ENCODE results near the gene CCDC73.
A peak's percentile ranks its signal among the peaks of the same experiment; 100 is the strongest.
"Not testable (repeated sequence)": the region's sequence is repeated elsewhere in the genome, so short reads cannot be mapped to it uniquely, and the experiment has no call there.

CCDC73 gene

DNA sequence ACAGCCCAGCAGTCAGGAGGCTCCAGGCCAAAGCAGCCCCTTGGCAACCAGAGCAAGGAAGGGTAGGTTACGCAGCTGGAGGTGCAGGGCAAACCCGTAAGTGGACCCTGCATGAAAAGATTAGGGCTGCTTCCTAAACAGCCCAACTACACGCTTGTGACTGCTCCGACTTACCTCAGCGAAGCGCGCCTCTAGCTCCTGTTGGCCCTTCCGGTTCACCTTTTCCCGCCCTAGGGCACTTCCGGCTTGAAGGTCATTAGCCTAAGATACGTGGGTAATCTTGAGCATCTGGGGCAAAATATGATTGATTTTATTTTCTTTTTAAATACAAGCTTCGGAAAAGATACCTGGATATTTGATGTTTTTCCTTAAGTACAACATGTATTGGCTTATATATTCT, at the start of gene CCDC73:
Gene CCDC73 (minus strand): TSS at position 224 of the 400 bp plus-strand sequence. CDS start 34,419 bp downstream, outside the sequence.
- no peak for DNase-seq (ENCODE audit: low read depth in 2 of 2)

DNA sequence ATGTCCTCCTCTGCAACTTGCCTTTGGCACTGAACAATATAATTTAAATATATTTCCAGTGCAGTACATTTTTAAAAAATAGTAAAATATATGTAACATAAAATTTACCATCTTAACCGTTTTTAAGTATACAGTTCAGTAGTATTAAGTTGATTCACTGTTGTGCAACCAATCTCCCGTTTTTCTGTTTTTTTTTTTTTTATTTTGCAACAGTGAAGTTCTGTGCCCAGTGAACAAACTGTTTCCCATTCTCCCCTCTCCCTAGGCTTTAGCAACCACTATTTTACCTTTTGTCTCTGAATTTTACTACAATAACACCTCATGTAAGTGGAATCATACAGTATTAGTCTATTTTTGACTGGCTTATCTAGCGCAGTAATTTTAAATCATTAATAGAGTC, 49.1 kb upstream of the CCDC73 start:
- DNase-seq (ENCODE audit: low read depth in 2 of 2), result no peak

DNA sequence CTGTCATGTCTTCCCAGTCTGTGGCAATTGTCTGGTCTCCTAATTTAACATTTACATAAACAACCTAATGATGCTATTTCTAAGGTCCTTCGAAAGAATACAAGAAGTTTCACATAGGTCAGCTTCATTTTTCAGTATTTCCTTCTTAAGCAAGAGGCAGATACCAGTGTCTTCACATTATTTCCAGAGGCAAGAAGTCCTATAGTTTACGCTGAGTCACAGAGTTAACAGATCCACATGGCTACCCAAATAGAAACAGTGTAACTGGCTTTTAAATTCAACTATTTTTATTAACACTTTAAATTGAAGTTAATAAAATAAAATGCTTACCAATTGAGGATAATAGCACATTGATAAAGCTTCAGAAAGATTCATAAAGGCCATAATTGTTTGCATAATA, 46.1 kb upstream of the CCDC73 start:
- no peak for DNase-seq (ENCODE audit: low read depth in 2 of 2)

DNA sequence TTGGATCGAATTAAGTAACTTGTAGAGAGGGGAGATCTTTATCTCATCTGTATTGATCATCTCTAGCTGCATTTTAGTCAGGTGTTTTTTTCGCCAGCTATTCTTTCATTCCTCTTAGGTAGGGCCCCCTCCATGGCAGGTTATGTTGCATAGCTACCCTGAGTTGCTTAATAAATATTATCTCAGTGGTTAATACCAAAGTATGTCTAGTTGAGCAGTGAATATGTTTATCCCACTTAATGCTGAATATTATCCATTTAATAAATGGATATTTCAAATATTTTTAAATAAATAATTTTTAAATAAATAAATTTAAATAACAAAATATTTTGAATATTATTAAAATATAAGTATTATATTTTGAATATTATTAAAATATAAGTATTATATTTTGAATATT, 44.8 kb upstream of the CCDC73 start:
- no peak for DNase-seq (ENCODE audit: low read depth in 2 of 2)

DNA sequence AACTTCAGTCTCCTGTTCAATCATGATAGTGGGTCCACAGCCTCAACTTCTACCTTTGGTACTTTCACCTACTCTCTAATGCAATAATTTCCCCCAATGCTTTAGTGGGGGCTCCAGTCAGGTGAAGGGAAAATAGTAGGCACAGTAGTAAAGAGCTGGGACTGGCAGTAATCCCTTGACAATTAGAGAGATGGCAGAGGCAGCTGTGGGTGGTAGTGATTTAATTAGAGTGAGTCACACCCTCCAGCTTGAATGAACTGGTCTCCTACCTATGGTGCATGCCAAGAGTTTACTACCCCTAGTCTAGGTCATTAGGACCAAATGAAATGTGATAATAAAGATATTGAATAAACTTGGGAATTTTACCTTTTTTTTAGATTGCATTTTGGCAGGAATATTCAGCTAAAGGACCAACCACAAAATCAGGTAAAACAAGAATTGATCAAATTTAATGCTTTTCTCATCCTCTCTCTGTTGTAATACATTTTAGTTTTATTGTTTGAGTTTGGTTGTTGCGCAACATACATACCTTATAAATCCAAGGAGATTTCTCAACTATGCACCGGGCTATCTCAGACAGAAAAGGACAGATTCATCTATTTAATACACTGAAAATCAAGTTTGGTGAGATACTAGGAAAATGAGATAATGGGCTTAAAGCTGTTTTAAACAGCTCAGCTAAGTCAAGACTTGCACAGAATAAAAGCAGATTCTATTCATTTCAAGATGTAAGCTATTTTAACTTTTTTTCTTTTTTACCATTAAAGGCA, 44.2 kb upstream of the CCDC73 start:
- no peak for DNase-seq (ENCODE audit: low read depth in 2 of 2)

DNA sequence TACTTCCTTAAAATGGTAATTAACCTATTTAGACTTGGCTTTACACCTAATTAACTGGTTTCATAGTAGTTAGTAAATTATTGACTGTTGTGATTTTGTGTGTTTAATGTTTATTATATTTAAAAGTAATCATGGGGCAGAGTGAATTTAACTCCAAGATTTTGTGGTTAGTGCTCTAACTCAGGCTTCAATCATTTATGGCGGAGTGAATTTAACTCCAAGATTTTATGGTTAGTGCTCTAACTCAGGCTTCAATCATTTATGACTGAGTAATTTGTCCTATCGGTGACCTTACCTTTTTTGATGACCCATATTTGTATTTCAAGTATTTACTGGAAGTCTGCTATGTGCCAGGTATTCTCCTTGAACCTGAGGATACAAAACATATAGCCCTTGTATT, 42.5 kb upstream of the CCDC73 start:
- DNase-seq (ENCODE audit: low read depth in 2 of 2), result no peak

DNA sequence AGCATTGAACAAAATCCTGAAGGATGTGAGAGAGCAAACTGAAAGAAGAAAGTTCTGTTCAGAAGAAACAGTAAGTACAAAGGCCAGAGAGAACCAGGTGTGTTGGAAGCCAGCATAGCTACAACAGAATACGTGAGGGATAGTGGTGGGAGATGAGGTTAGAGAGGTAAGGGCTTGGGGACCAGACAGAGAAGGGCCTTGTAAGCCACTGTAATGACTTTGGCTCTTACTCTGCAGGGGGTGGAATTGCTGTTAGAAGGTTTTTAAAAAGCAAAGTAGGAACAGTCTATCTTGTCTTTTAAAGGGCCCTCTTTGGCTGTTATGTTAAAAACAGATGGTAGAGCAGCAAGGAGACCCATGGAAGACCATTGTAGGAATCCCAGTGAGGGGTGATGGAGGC, 39.5 kb upstream of the CCDC73 start:
- no peak for DNase-seq (ENCODE audit: low read depth in 2 of 2)

DNA sequence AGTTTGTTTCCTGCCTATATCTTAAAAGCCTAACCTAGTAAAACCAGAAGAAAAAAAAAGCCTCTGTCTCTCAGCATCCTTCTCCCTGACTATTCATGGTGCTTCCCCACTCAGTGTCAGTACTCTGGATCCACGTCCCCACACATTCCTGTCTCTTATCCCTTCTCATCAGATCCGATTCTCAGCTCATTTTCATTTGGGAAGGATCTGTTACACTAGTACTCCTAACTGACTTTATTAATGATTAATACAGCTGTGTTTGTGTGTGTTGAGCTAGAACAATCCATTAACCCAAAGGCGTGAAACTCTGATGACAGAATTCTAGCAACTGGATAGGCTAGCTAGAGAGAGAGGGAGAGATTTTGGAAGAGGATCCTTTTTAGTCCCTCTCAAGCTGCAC, 36.8 kb upstream of the CCDC73 start:
- no peak for DNase-seq (ENCODE audit: low read depth in 2 of 2)

DNA sequence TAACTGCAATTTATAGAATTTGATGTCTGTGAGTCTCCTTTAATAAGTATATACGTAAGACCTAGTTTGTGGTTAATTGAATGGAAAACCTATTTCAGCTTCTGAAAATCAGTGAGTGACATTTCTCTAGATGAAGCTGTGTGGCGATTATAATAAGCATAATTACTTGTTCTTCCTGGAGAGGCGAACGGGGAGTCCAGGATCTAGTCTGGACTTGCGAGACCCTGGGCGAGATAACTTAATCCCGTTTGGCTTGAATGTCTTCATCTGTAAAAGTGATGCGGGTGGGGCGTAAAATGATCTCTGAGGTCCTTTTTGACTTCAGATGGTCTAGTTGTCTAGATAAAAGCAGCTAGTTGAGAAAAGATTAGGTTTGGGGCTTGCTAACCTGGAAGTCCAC, 36.3 kb upstream of the CCDC73 start:
- DNase-seq (ENCODE audit: low read depth in 2 of 2), result no peak

DNA sequence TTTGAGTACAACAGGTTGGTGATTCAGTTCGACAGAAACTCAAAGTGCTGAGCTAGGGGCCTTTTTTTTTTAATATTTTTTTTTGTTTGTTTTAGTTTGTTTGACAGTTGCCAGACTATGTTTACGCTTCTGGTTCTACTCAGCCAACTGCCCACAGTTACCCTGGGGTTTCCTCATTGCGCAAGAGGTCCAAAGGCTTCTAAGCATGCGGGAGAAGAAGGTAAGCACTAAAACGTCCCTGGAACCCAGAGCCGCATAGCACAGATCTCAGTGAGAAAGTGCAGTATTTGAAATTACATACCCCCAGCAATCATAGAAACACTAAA, 35.9 kb upstream of the CCDC73 start:
- DNase-seq (ENCODE audit: low read depth in 2 of 2), result no peak

DNA sequence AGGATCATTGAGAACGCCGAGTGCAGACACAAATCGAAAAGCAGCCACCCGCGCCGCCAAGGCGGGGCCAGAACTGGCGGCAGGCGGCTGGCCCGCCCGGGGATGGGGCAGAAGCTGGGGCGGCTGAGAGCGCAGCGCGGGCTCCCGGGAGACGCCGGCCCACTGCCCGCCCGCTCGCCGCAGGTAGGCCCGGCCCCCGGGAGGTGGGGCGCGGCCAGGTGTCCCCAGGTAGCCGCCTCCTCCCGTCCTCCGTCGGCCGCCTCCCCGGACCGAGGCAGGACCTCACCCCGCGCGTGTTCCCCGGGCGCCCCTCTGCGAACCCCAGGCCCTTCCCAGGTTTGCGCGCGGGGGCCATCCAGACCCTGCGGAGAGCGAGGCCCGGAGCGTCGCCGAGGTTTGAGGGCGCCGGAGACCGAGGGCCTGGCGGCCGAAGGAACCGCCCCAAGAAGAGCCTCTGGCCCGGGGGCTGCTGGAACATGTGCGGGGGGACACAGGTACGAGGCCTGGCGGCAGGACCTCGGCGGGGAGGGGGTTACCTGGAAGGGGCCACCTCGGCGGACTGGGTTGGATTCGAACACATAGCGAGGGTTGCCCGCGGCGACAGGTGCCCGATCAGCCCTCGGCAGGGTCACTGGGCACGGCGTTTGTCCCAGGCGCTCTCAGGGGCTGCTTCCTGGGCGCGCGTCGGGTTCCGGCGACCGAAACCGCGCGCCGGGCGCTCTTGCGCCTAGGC, 35.4 kb upstream of the CCDC73 start, which contains the start of gene PRRG4:
Gene PRRG4 (plus strand): TSS at position 248 of the 733 bp plus-strand sequence. CDS start 603 bp downstream, outside the sequence.
- peak; percentile 28 for DNase-seq (ENCODE audit: low read depth in 2 of 2)

DNA sequence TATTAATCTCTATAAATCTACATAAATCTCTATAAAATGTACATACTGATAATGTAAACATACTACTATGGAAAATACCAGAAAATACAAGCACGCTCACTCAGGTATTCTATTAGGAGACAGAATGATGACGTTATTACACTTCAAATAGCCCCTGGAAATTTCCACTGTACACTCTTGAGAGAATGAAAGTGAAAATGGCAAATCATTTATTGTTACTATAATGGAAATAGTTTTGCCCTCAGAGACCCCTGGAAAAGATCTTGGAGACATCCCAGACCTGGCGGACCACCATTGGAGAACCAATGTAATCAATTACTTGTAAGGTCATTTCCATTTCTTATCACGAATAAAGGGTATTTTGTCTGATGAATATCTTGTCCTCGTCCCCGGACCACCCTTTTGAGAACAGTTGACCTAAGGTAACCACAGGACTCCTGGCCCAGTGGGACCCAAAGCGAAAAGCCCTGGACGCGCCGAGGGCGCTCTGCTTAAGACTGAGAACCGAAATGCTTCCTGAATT, 34.8 kb upstream of the CCDC73 start:
- DNase-seq (ENCODE audit: low read depth in 2 of 2), result no peak

DNA sequence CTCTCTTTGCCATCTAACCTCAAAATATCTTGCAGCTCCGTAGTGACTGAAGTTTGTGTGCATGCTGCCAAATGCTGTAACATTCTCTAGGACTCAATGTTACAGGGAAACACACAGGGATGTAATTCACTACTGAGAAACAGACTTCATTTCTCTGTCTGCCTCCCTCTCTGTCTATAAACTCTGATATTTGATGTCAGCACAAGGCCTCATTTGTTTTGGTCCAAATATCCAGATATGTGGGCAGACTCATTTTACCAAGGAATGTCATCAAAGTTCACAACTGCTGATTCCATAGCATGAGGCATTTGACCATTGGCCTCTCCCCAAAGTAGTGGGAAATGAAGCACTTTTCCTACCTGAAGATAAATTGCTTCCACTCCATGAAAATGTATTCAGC, 32.8 kb upstream of the CCDC73 start:
- no peak for DNase-seq (ENCODE audit: low read depth in 2 of 2)

DNA sequence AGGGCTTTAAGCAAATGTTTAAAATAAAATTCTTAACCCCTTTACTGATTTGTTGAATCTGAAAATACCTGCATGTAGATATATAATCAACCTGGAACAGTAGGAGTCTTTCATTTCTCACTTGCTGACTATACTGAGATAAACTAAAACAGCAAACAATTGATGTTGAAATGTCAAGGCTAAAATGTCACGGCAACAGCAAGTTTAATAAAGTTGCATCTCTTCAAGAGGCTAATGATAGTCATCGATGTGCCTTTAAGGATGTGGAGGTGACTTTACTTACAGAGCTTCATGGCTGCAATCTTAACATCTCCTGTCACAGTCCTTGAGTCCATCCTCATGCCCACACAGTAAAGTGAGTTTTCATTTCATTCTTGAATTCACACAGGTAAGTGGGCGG, 31.7 kb upstream of the CCDC73 start:
- DNase-seq (ENCODE audit: low read depth in 2 of 2), result no peak

DNA sequence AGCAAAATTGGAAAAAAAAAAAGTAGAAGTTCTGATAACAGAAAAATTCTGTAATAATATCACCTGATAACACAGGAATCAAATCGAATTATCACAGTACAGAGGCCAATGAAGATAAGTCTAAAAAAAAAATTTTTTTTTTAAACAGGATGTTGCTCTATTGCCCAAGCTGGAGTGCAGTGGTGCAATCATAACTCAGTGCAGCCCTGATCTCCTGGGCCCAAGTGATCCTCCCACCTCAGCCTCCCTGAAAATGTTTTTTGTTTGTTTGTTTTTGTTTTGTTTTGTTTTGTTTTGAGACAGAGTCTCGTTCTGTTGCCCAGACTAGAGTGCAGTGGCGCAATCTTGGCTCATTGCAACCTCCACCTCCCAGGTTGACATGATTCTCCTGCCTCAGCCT, 29.2 kb upstream of the CCDC73 start:
- not testable (repeated sequence) for DNase-seq (ENCODE audit: low read depth in 2 of 2)

DNA sequence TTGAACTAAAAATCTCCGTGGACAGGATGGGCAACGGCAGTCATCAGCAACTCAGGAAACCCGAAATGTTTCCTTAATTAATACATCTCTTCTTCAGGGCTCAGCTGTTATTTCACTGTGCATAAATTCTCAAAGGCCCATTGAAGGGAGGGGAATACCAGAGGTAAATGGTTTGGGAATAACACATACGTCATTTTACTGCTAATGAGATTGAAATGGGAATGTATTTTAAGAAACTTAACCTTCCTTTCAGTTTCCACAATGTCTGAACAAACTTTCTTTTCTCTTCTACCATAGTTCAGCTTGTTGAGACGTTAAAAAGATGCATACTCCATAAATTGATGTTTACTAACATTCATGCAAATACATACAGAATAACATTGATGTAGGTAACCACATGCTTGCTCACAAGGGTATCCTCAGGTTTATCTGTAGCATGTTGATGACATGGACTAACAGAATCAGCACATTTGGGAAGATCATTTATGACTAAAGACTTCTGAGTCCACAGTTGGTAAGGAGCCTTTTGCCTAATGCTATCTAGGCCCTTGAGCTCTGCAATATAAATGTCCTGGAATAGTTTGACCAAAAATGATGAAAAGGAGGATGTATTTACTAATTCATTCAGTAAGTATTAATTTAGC, 27.6 kb upstream of the CCDC73 start:
- DNase-seq (ENCODE audit: low read depth in 2 of 2), result no peak

DNA sequence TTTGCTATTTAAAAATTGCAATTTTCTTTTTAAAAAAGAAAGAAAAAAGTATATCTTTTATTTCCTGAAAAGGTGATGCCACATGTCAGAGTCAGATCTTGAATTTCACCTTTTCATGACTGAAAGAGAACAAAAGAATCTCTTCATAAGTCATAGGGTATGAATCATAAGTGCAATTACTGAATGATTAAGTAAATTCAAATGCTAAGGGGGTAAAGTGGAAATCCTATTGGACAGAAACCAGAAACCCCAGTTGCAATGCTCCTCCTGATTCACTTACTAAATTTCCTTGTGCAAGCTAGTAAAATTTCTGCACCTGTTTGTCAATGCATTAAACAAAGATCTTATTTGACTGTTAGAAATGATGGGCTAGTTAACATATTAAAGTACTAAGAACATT, 27.1 kb upstream of the CCDC73 start:
- DNase-seq (ENCODE audit: low read depth in 2 of 2), result no peak

DNA sequence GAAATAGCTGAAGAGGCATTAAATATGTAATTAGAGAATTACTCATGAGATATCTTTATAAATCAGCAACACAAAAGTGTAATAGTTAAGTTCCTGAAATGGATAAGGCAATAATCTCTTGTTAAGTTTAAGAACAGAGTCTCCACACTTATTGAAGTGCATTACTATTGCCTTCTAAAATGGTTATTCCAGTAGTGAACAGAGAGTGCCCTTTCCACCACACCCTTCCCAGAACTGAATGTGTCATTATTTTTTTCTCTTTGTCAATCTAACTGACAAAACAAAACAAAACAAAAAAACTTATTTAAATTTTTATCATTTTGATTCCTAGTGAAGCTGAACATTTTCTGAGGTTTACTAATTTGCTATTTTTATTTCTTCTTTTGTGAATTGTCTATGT, 26.0 kb upstream of the CCDC73 start:
- DNase-seq (ENCODE audit: low read depth in 2 of 2), result no peak

DNA sequence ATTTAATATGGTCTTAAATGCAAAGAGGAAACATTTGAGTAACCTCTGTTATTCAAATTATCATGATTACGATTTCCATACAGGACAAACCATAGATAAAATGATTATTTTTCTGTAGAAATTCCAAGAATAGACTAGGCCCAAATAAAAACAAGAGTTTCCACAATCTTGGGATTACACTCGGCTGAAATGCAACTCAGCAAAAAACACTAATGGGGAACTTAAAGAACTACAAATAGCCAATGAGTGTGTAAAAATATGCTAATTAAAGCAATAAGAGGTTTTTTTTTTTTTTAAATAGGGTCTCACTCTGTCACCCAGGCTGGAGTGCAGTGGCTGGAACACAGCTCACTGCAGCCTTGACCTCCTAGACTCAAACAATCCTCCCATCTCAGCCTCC, 24.7 kb upstream of the CCDC73 start:
- DNase-seq (ENCODE audit: low read depth in 2 of 2), result no peak

DNA sequence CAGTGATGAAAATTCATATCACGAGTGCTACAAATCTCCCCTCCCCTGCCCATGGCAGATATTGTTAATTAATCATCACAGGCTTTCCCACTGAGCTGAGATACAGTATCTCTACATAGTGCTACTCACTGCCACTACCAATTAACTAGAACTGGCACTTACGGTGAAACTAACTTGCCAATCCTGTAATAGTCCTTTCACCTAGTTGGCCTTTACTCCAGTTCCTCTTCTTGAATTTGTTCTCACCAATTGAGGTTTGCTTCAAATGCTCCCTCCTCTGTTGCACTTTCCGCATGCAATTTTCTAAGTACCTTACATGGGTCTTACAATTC, 23.4 kb upstream of the CCDC73 start:
- DNase-seq (ENCODE audit: low read depth in 2 of 2), result no peak

DNA sequence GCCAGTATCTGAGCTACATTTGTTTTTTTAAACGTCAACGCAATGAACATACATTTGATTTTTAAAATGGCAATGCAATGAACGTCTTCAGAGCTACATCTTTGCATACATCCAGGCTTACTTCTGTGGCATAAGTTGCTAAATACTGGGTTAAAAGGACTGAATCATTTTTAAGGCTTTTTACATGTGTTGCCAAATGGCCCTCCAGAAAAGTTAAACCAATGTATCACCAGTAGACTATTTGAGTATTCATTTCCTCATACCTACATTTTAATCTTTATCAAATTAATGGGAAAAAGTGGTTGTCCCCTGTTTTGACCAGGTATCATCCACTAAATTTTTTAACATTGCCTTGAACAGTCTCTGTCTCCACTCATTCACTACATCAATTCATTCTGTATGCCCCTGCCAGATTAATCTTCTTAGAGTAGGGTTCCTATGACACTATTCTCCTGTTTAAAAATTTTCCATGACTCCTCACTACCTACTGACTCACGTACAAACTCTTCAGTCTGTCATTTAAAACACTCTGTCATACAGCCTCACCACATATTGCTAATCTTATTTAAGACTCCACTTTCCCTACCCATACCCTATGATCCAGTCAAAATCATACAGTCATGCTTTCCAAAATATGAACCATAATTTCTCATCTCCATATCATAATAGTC, 22.9 kb upstream of the CCDC73 start:
- DNase-seq (ENCODE audit: low read depth in 2 of 2), result no peak

DNA sequence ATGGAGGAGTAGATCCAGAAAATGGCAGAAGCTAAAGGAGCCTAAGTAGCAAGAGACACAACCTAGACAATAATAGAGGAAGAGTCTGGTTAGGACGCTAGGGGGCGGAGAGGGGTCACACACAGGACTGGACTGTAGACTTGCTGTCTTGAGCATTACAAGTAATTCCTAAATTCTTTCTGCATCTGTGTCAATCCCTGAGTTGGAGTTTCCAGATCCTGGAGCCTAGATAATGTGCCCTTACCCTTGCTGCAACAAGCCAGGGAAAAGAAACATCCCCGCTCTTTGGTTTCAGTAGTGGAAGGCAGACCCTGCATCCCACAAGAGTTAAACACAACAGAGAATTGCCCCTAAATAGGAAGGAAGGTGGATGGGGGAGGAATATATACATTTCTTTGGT, 14.9 kb upstream of the CCDC73 start:
- peak; percentile 19 to 26 for DNase-seq (ENCODE audit: low read depth in 2 of 2)

Data from stimulated activated CD8-positive, alpha-beta memory T cell treated with anti-CD3 and anti-CD28 coated beads, Interleukin-15, amount 100 ng/mL, for 48 hours (primary cell).